ENCODE data around the gene ABCA2.
A peak's percentile ranks its signal among the peaks of the same experiment; 100 is the strongest.

The ABCA2 gene

DNA sequence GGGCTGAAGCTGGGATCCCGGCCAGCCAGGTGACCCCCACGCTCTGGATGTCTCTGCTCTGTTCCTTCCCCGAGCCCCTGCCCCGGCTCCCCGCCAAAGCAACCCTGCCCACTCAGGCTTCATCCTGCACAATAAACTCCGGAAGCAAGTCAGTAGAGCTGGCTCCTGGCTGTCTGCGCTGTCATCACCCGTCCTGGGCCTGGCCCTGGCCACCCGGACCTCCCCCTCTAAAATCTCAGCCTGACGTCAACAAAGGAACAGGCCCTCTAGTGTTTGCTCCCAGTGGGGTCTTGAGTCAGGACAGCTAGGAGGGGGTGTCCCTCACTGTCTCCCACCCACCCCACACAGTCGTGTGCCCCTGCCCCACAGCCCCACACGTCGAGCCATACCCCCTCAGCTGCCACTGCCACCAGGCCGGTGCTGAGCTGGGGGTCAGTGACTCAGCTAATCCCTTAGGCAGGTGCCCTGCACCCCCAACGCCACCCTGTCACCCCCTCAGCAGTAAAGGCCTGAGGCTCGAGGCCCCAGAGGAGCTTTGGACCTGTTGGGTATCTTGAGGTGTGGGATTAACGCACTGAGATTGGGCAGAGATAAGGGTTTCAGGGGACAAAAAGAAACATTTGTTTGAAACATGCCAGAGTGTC is 46.3 kb downstream of the ABCA2 start:
- no peak for DNase-seq (ENCODE audit: low read depth in 3 of 3)

DNA sequence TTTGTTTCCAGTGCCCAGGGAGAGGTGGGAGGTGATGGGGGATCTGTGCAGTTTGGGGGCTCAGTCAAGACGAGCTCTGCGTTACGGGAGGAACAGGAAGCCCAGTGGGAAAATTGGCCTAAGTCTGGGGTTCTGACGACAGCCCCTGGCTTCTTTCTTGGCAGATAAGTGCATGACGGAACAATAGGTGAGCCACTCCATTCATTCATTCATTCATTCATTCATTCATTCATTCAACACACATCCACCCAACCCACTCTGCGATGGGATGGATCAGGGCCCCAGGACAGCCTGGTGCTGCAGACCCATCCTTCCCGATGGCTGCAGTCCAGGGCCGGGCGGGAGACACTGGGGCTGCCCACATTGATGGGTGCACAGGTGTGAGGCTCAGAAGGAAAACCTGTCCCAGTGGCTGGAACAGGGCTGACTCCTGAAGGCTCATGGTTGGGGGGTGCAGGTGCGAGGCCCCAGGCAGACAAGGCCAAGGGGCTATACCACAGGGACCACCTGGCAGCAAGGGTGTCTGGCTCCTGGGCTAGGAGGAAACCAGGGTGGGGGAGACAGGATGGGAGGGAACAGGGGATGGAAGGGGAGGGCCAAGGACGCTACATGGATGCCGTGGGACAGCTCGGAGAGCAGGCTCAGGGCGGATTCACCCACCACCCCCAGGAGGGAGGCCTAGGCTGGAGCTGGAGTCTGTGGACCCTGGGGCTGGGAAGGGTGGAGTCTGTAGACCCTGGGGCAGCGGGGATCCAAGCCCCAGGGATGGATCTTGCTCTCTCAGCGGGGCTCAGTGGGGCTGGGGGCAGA is 47.2 kb downstream of the ABCA2 start:
- DNase-seq (ENCODE audit: low read depth in 3 of 3): no peak

GRCh38 chr9:136979769-136980587 is 48.1 kb downstream of the ABCA2 start:
- no peak for DNase-seq (ENCODE audit: low read depth in 3 of 3)

- DNase-seq (ENCODE audit: low read depth in 3 of 3): no peak
These were observed 49.0 kb downstream of the ABCA2 start for GRCh38 chr9:136978865-136979544.

DNA sequence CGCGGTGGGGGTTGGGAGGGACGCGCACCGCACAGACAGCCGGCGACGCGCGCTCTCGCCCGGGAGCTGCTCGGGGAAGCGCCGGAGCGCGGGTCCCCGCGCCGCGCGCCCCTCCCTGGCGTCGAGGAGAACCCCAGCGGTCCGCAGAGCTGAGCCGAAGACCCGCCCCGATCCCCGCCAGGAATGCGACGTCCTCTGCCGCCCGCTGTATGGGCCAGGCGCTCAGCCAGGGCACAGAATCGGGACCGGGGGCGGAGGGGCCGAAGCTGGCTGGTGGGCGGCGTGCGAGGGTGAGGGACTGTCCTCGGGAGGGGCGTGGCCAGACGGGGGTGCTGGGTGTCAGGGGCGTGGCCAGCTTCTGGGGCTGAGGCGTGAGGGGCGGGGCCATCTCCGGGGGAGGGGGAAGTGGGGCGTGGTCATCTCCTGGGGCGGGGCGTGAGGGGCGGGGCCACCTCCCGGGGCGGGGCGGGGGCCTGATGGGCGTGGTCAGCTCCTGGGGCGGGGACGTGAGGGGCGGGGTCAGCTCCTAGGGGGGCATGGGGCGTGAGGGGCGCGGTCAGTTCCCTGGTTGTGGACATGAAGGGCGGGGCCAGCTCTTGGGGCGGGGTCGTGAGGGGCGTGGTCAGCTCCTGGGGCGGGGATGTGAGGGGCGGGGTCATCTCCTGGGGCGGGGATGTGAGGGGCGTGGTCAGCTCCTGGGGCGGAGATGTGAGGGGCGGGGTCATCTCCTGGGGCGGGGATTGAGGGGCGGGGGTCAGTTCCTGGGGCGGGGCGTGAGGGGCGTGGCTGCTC is 49.8 kb downstream of the ABCA2 start:
- peak; percentile 40 to 60 (median 47) for DNase-seq (ENCODE audit: low read depth in 3 of 3)

GRCh38 chr9:136977649-136978072 is 50.4 kb downstream of the ABCA2 start:
- no peak for DNase-seq (ENCODE audit: low read depth in 3 of 3)

- no peak for DNase-seq (ENCODE audit: low read depth in 3 of 3)
These were observed 50.8 kb downstream of the ABCA2 start, which contains the start of gene PTGDS for GRCh38 chr9:136977223-136977622. Gene PTGDS (plus strand): TSS chr9:136977504. CDS start chr9:136977579, 75 bp downstream.

DNA sequence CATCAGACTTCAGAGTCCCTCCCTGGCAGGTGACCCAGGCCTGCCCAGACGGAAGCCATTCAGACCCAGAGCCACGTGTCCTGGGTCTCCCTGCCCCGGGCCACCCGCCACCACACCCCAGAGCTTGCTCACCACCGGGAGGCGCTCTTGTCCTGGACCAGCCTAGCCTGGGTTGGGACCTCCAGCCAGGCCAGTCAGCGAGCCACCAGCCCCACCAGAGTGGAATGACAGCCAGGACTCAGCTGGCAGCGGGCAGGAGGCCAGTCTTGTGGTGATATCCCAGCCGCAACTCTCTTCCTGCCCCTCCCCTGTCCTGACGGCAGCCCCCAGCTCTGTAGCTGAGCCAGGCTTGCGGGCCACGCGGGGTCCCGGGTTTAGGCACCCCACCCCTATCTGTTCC is 52.4 kb downstream of the ABCA2 start:
- DNase-seq (ENCODE audit: low read depth in 3 of 3): no peak

- DNase-seq (ENCODE audit: low read depth in 3 of 3): no peak
These were observed 53.1 kb downstream of the ABCA2 start for GRCh38 chr9:136974817-136975535.

DNA sequence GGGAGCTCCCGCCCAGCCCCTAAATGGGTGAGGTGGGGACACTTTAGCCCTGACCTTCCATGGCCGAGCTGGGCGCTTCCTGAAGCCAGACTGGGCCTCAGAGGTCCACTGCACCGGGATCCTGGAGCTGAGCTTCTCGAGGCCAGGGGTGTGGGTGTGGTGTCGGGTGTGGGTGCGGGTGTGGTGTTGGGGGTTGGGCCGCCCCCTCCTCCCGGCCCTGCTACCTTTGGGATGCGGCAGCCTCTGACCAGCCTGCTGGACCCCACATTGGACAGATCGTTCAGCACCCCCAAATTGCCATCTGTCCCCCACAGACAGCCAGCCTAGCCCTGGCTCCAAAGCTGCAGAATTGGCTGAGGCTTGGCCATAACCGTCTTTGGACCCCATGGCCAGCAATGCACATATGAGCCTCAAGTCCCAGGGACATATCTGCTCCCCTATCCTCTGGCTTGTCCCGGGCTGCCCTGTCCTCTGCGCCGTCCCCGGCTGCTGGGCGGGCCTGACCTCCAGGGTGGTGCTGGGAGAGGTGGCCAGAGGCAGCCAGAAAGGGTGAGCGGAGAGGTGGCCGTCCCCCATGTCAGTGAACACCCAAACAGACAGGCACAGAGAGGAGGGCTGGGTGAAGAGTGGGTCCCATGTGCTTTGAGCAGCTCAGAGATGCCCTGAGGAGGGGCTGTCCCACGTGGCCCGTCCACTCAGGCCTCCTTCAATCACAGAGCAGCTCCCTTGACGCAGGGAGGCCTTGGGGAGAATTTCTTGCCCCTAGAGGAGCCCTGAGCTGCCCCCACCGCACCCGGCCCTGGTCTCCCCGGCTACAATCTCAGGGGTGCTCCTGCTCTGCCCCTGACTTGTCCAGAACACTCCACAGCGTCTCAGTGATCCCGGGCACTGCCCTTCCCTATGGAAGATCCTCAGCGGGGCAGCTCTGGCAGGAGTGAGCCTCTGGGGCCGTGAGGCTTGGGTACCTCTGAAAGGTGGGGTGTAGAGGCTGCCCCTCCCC is 54.1 kb downstream of the ABCA2 start:
- DNase-seq (ENCODE audit: low read depth in 3 of 3): no peak

- DNase-seq (ENCODE audit: low read depth in 3 of 3): no peak
These were observed 55.3 kb downstream of the ABCA2 start for GRCh38 chr9:136972743-136973142.

- no peak for DNase-seq (ENCODE audit: low read depth in 3 of 3)
These were observed 55.7 kb downstream of the ABCA2 start for GRCh38 chr9:136972335-136972734.

DNA sequence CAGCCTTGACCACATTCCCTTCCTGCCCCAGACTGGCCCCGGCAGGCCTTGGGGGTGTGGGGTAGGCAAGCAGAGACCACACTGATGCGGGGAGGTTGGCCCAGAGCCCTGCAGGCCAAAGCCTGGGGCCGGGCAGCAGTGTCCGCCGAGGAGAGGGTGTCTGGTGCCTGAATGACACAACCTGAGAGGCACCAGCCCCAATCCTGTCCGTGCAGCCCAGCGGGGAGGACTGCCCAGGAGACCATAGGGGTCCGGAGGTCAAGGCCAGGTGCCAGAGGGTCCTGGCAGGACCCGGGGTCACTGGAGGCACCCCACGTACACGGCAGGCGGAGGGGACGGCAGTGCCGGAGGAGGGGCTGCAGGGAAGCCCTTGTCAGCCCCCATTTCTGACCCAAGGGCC is 56.3 kb downstream of the ABCA2 start:
- DNase-seq (ENCODE audit: low read depth in 3 of 3): no peak

DNA sequence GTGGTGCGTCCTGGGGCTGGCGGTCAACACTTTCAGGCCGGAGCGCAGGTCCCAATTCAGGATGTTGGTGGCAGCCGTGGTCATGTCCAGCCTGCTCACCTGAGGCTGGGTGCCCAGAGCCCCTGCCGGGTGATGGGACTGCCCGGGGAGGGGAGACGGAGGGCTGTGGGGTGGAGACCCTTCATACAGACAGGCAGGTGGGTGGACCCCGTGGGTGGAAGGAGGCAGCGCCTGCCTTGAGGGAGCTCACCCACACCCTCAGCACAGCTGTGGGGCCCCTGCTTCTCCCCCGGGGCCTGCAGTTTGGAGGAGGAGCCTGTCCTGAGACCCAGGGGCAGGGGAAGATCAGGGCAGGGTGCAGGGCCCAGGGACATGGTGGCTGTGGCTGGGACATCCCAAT is 57.7 kb downstream of the ABCA2 start:
- DNase-seq (ENCODE audit: low read depth in 3 of 3): no peak

- DNase-seq (ENCODE audit: low read depth in 3 of 3): no peak
These were observed 58.3 kb downstream of the ABCA2 start for GRCh38 chr9:136969774-136970173.

DNA sequence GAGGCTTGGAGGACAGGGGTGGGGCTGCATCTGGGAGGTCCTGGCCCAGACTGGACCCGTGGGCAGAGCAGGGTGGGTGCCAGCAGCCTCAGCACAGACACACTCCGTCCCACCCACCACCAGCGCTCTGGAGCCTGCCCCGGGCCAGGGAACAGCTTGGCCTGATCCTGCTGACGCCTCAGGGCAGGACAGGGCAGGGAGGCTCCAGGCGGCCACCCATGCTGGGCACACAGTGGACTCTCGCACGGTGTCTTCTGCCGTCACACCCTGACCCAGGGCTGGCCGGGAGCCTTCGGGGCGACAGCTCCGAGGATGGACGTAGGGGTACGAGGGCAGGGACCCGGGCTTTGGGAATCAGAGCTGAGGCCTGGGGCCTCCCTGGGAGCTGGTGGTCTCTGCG is 58.9 kb downstream of the ABCA2 start:
- no peak for DNase-seq (ENCODE audit: low read depth in 3 of 3)

- no peak for DNase-seq (ENCODE audit: low read depth in 3 of 3)
These were observed 59.5 kb downstream of the ABCA2 start for GRCh38 chr9:136968333-136969127.

- DNase-seq (ENCODE audit: low read depth in 3 of 3): no peak
These were observed 62.1 kb downstream of the ABCA2 start for GRCh38 chr9:136965771-136966484.

Data from stimulated activated CD4-positive, alpha-beta T cell treated with anti-CD3 and anti-CD28 coated beads, TNF-alpha, amount 100 ng/mL, for 24 hours (primary cell).